IMR-90 (cell line): ENCODE results near the gene LYPD5.
"Not testable (repeated sequence)": the region's sequence is repeated elsewhere in the genome, so short reads cannot be mapped to it uniquely, and the experiment has no call there.

Experiments
- CTCF ChIP-seq: conservative IDR thresholded peaks from 2 replicates; pipeline ENCODE4 v1.5.1; 2012; ENCODE audit warnings: mild to moderate bottlenecking, low read depth, low read length, improper control_type of control experiment
- MAZ ChIP-seq: IDR thresholded peaks from 2 replicates; pipeline ENCODE4 v1.6.1; 2012; ENCODE audit warnings: low read depth, mild to moderate bottlenecking, low read length, improper control_type of control experiment, moderate library complexity, borderline replicate concordance
- POLR2A ChIP-seq: IDR thresholded peaks from 2 replicates; pipeline ENCODE4 v1.6.1; 2012; ENCODE audit warnings: mild to moderate bottlenecking, low read depth, low read length

GRCh38 chr19:43764684-43765083 is 37.6 kb downstream of the LYPD5 start:
- TF ChIP-seq CTCF, POLR2A, MAZ: not testable (repeated sequence)
